Measurements from ENCODE around the gene BCOR. TPM values are rescaled to one million over a fixed set of nuclear protein-coding genes. Genes with fewer than 3 reads are reported as not detected.

Gene BCOR
- total and polyA plus RNA-seq, 2 of the 4 experiments (the other 2 are of a cell fraction), result 7.5 to 9.0 TPM

DNA sequence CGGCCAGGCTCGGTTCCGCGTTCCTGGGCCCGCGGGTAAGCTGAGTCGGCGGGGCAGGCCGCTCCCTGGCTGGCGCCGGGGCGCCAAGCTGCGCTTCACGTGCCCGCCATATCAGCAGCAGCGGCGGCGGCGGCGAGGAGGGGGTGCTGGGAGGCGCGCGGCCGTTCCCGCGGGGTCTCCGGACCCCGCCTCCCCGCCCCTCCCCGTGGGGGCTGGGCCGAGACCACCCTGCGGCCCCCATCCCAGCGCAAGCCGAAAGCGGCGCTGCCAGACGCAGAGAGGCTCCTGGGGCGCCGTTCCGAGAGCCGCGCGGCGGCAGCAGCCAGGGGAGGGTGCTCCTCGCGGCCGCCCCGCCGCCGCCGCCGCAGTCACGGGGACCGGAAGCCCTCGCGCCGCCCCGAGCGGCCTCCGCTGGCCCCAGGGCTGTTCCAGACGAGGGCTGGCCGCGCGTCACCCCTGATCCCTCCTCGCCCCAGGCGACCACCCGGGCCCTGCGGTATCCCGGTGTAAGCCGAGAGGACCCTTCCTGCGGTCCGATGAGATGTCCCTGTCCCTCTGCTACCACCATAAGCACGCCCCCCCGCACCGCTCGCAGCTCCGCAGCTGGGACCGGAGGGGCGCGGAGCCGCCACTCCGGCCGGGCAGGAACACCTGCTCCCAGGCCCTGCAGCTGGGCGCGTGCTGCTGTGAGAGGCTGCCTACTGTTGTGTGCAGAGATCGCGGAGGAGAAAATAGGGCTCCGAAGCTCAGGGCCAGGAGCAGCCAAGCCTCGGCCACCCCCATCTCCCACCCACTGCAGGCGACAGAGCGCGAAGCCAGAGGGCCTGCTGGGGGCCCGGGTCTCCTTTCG is 7.5 kb upstream of the BCOR start:
- Histone ChIP-seq H2BK15ac (ENCODE audit: low read depth, low read length) (no peak overlapping the region), H3K4me3 (ENCODE audit: insufficient read depth, low read depth, low read length) (peak overlapping the region; percentile 38), H2BK120ac (ENCODE audit: low read depth, low read length) (0 out of 2 replicates have a peak overlapping the region, but pooled peaks have one; percentile 0), H3K23ac (ENCODE audit: low read depth, low read length) (no peak overlapping the region; the same call in 1 of the 2 replicates), H3K9me3 (ENCODE audit: control insufficient read depth, insufficient read depth, low read length) (no peaks in the 10 kb centered on the region), H3K4me2 (ENCODE audit: low read depth, low read length) (peak overlapping the region; percentile 64), H3K27ac (ENCODE audit: insufficient read depth, low read length) (peak overlapping the region; percentile 57), H4K91ac (ENCODE audit: insufficient read depth, low read depth, low read length) (no peak overlapping the region), H3K4me1 (ENCODE audit: control insufficient read depth, insufficient read depth, low read length) (peaks cover 8% of the 10 kb centered on the region; the same call in 1 of the 2 replicates), H2AK9ac (replicated peaks; ENCODE audit: low read depth, low read length, poor library complexity) (peak overlapping the region; percentile 78), H3K14ac (replicated peaks; ENCODE audit: low read depth, low read length) (no peak overlapping the region), H3K18ac (ENCODE audit: low read depth, low read length) (no peak overlapping the region), H2BK20ac (ENCODE audit: low read depth, low read length) (no peak overlapping the region), H4K5ac (ENCODE audit: low read depth, low read length) (no peak overlapping the region), H3K9ac (ENCODE audit: low read depth, low read length) (peak overlapping the region; percentile 29; the same call in 1 of the 2 replicates), H2AFZ (replicated peaks; ENCODE audit: low read length, poor library complexity) (peak overlapping the region; percentile 81), H2AK5ac (ENCODE audit: low read depth, low read length) (no peak overlapping the region; the same call in 1 of the 2 replicates), H3K56ac (ENCODE audit: extremely low read depth, insufficient read depth, low read length) (peak overlapping the region; percentile 6; the same call in 1 of the 2 replicates), H2BK5ac (ENCODE audit: low read depth, low read length, poor library complexity, severe bottlenecking) (peak overlapping the region; percentile 27), H3K9me1 (ENCODE audit: insufficient read depth, low read length) (no peaks in the 10 kb centered on the region), H3K27me3 (ENCODE audit: control insufficient read depth, insufficient read depth, low read length) (peaks cover 4% of the 10 kb centered on the region; the same call in 1 of the 2 replicates), H3K79me1 (ENCODE audit: low read depth in 1 of 2, low read length in 2 of 2) (no peaks in the 10 kb centered on the region; a peak in 1 of 4 replicates), H4K20me1 (ENCODE audit: insufficient read depth, low read length) (no peaks in the 10 kb centered on the region), H4K8ac (ENCODE audit: low read depth in 2 of 2, low read length in 2 of 2) (peak overlapping the region in 1 of 2 experiments; percentile 48; a peak in 1 of 4 replicates), H3K4ac (ENCODE audit: low read depth, low read length) (no peak overlapping the region; the same call in 1 of the 2 replicates), H3K36me3 (ENCODE audit: control insufficient read depth, insufficient read depth, low read length) (no peaks in the 10 kb centered on the region)
- CTCF ChIA-PET, result no interaction called here
- dilution Hi-C loops (cut with HindIII; ENCODE audit: low sequenced_read_pairs, unreplicated experiment) (no loop called here), intact Hi-C loops (cut with micrococcal nuclease) (loop anchor here (5.0 kb wide), 2 partner anchors 37 to 142 kb away; no protein-coding TSS in a partner anchor), in situ Hi-C loops (cut with MboI; ENCODE audit: low sequenced_read_pairs) (loop anchor here (5.0 kb wide), 1 partner anchor 67 kb away; no protein-coding TSS in a partner anchor)
- DNase-seq, result no peak
- no TSS peak for BruUV-seq (replicated peaks)
- ATAC-seq (ENCODE audit: low read depth), result peak; percentile 40
- POLR2A ChIA-PET (ENCODE audit: unreplicated experiment), result no interaction called here
- WGBS, 2 experiments (ENCODE audit: extremely low coverage in 2 of 2, insufficient read length in 1 of 2), result 16% methylated on average over 26 of the region's 94 CpGs; no CpG with 5 or more reads in 1 of the 2 experiments
- no peak for TF ChIP-seq MXI1 (IDR thresholded peaks at IDR 0.05; ENCODE audit: borderline replicate concordance, low read depth, low read length)
- peak; percentile 30; the same call in 1 of the 2 replicates for TF ChIP-seq BHLHE40 (IDR thresholded peaks at IDR 0.05; ENCODE audit: low read depth, low read length)
